Caki2 (cell line): Measurements from ENCODE around the gene RDM1. TPM values are rescaled to one million over a fixed set of nuclear protein-coding genes. Genes with fewer than 3 reads are reported as not detected.
"Not testable (repeated sequence)": the region's sequence is repeated elsewhere in the genome, so short reads cannot be mapped to it uniquely, and the experiment has no call there.

ENCODE experiments used
- DNase-seq: peaks from one replicate; pipeline ENCODE4 v3.0.0-alpha.2; 2015; ENCODE audit warnings: low read depth
- in situ Hi-C: cut with HindIII; loops from 2 replicates; pipeline ENCODE4 v1.10.0; 2016; ENCODE audit warnings: low sequenced_read_pairs, low pct_unique_long_range_greater_than_20kb, mixed read lengths
- total RNA-seq: library from RNA; depleted of rRNA; stranded (reverse); fragments of >200 nt; shearing (Covaris generic); gene quantifications from 2 replicates; pipeline ENCODE4 v1.2.3, GENCODE V29; 2014; ENCODE audit warnings: low replicate concordance

The RDM1 gene
- total RNA-seq, 1 experiment from 2014 or later, result 12.8 TPM

DNA sequence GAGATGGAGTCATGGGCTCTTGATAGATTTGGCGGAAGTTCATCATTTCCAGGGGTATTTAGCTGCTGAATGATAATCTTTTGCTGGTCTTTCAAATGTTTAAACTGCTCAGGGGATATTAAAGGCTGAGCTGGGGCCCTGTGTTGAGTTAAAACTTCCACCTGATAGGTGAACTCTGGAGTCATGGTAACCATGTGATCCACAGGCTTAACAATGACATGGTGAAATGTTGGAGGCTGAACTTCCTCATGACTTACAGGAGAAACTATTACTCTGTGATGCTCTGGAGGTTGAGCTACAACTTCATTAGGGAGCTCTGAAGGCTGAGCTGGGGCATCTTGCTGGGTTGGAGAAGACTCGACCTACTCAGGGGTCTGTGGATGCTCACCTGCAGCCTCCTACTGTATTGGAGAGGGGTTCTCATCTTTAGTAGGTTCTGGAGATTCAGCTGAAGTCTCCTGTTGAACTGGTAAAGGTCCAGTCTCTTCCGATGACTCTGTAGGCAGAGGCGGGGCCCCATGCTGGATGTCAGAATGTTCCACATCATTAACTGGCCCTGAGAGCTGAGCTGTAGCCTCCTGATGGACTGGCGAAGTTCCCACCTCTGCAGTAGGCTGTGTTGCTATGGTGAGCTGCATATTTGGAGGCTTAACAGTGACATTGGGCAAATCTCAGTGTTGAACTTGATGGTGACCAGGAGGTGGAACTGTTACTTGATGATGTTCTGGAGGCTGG lies 24.2 kb downstream of the RDM1 start:
- peak; percentile 76 for DNase-seq
- in situ Hi-C loops, result no loop called here

DNA sequence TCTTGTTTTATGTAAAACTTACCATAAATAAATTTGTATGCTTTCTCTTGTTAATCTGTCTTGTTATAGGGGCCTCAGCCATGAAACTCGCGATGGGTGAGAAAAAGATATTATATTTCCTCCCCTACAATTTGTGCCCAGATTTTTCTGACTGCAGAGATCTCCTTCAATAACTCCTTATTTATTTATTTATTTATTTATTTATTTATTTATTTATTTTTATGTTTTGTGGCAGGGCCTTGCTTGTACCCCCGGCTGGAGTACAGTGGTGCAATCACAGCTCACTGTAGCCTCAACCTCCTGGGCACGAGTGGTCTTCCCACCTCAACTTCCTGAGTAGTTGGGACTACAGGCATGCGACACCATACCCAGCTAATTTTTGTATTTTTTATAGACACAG lies 27.1 kb downstream of the RDM1 start:
- no peak for DNase-seq
- in situ Hi-C loops, result no loop called here

DNA sequence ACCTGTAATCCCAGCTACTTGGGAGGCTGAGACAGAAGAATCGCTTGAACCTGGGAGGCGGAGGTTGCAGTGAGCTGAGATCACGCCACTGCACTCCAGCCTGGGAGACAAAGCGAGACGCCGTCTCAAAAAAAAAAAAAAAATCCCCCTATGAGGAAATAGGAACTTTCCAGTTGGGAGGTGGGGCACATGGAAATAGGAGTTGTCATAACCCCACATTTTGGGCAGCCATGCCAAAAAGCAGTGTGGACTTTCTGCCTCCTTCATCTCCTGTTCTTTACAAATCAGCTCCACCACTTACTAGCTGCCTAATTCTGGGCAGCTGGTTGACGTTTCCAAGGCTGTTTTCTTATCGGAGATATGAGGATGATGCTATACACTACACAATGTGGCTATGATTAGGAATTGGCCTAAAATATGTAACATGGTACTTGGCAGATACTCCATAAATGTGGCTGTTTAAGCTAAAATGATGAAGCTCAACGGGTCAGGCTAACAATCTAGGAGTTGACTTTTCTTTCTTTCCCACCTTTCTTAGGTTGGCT lies 28.9 kb downstream of the RDM1 start:
- no peak for DNase-seq
- in situ Hi-C loops, result no loop called here

DNA sequence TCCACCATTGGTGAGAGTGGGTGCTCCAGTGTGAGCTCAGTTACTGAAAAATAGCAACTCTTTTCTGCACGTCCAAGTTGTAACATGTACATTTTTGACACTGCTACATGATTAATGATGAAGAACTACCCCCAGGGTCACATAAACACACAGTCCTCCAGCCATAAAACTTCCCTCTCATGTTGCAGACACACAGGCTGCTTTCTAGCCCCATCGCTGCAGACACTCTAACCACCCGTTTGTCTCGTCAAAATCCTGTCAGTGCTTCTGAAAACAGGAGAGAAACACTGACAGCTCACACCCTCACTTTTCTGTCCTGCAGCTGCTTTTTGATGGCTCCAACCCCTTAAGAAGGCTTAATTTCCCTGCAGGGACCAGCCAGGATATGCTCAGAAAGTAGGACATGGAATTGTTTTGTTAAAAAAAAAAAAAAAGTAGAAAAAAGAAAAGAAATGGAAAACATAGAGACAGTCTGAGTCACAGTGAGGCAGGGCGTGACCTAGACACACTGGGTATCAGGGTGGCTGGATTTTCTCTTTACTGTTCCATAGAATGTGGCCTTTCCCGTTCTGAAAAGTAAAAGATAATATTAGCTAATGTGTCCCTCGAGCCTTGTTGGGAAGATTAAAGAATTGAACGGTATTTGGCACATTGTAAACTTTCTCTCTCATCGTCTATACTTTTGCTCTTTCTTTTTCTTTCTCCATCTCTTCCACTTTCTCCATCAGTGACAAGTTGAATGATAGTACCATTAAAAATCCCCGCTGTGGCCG lies 29.7 kb downstream of the RDM1 start:
- in situ Hi-C loops, result no loop called here
- no peak for DNase-seq

DNA sequence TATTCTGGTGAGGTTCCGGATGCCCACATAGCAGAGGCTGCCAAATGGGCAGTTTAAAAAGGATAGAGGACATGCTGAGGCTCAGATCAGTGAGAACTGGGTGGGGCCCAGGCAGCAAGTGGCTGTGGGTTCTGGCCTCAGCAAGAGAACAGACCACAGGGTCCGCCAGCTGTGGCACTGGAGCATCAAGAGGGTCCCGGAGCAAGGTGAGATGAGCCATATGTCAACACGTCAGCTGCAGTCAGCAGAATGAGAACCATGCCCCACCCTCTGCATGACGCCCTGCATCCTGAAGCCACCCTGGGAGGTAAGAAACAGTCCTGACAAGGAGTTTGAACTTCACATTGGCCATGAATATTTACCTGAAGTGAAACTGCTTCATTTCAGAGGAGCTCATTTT lies 30.3 kb downstream of the RDM1 start:
- DNase-seq, result no peak
- in situ Hi-C loops, result no loop called here

DNA sequence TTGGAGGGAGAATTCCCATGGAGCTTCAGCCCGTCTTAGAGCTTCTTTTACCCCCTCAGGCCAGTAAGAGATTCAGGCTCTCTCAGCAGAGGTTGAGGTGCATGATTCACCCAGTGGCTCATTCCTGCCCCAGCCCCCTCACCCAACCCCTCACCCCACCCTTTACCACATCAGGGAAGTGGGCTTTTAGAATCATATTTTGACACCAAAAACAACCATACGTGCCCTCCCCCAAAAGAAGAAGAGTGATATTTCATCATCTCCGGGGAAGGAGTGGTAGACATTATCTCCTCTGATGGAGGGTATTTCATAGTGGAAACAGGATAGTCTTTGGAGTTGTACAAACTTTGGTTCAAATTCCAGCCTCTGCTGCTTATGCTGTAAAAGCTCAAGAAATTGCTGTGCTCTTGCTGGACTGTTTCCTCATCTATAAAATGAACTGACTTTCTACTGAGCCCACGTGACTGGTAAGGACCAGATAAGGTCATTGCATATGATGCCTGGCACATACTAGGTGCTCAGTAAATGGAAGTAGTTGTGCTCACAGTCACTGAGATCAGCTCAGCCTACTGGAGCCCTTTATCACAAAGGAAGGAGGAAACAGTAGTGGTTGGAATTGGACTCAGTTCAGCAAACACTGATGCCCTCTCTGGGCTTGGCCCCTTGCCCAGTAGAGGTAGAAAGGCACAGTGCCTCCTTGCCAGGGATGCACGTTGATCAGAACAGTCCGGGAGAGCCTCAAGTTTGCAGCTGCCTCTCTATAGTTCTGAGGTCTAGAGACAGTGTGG lies 32.1 kb downstream of the RDM1 start:
- no peak for DNase-seq
- in situ Hi-C loops, result no loop called here

DNA sequence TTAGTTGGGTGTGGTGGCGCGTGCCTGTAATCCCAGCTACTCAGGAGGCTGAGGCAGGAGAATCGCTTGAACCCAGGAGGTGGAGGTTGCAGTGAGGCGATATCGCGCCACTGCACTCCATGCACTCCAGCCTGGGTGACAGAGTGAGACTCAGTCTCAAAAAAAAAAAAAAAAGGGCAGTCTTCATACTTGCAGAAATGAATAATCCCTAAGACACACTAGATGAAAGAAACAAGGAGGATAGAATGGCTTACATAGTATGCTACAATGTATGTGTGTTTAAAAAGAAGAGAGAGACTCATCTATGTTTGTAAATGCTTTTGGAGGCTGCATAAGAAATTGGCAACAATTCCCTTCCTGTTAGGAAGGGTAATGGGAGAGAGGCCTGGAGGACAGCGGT lies 32.8 kb downstream of the RDM1 start:
- in situ Hi-C loops, DNase-seq: not testable (repeated sequence)

DNA sequence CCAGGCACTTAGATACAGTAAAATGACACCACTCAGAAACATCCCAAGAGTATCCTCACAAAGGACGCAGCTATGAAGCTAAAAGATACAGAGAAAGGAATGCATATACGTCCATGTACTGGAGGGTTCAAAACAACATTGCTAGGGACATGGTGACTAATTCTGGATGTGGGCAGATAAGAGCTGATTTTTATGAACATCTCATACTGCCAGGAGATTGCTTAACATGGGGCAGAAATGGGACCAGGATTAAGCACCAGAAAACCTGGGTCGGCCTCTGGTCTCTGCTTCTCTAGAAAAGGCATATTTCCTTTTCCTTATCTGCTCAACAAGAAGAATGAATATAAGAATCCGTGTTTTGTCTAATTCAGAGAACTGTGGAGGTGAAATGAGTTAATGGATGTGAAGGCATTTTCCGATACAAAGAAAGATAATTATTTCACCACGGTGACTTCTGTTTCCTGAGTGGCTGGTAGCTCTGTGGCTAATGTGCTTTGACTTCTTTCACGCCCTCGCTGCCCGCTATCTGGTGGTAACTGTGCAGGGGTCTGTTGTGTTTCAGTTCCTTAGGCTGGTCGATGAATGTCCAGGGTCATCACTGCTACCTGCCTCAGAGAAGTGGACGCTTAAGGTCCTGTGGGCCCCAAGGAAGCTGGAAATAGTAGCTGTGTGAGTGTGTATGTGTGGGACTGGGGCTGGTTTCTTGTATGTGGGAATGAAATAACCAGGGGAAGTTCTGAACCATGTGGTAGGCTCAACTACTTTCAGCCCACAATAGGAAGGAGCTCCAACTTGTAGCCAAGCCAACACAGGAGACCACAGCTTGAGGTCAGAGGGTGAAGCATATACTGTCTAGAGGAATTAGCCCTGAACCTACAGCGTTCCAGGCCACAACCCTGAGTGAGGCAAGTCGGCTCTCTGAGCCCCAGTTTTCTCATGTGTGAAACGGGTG lies 34.7 kb downstream of the RDM1 start:
- no peak for DNase-seq
- in situ Hi-C loops, result no loop called here

DNA sequence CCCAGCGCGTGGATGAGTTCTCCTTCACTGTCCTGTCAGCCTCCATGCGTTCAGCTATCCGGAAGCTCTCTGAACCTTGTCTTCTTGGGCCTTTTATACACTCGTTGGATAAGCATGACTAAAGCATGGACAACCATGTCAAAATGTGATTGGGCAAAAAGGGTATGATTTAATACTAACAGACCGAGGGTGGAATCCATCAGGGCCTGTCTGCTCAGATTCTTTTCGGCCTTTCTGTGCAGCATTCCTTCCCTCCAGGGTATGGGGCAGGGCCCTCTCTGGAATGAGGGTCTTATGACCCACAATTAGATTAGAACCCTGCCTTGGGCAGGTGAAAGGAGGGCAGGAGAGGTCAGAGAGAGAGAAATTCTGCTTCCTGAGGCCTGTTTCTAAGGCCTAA lies 36.4 kb downstream of the RDM1 start:
- DNase-seq, result no peak
- in situ Hi-C loops, result no loop called here

DNA sequence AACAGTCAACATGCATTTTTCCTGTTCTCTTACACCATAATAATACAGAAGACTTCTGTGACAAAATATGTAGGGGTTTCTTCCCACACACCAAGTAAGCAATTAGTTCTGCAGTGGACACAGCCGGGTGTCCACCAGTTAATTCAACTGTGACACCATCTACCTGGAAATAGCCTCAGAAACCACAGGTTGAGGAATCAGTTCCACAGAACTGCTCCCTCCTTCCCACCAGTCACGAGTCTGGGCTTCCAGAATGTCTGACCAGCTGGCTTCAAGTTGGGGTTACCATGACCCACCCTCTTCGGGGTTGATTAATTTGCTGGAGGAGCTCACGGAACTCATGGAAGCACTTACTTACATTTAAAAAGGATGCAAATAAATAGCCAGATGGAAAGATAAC lies 36.8 kb downstream of the RDM1 start:
- in situ Hi-C loops, result no loop called here
- DNase-seq, result no peak

DNA sequence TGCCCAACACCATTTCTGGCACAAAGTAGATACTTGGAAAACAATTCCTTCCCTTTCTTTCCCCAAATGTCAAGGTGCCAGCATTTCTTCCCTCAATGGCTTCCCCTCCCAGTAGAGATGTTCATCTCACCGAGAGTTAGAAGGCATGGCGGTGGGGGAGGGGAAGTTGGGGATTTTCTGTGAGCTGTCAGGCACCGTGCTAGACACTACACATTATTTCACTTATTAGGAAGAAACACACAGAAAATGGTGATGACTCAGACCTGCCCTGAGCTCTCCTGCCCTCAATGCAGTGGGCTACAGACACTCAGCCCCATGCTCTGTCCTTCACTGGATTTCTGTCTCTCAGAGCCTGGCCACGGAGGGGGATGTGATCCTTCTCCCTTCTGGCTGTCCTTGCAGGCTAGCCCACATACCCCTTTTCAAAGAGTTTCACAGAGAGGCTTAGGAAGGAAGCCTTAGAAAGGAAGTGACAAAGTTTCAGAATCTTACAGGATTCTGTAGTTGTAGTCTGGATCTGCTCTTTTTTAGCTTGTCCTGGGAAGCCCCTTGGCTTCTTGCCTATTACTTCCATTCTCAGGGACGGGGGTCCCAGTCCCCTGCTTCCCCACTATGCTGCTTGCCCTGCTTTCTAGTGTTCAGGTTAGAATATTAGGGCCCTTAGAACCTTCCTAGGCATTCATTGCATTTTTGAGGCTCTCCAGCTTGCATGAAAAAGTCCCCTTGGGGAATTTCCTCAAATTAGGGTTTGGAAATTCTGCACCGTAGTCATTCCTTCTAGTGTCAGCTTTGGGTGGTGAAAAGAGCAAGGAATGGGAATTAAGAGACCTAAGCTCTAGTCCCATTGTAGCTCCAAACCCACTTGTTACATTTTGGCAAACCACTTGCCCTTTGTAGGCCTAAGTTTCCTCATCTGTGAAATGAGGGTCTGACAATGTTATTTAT lies 38.2 kb downstream of the RDM1 start:
- no peak for DNase-seq
- in situ Hi-C loops, result no loop called here

DNA sequence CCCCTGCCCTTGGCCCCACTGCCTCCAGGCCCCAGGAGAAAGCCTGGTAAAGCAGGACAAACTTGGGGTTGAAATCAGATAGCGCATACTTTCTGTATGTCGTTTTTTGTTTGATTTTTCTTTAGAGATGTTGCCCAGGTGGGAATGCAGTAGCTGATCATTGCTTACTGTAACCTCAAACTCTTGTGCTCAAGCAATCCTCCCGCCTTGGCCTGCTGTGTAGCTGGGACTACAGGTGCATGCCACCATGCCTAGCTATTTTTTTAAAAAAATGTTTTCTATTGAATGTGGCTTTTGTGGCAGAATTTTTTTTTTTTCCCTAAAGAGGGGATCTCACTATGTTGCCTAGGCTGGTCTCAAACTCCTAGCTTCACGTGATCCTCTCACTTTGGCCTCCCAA lies 39.3 kb downstream of the RDM1 start:
- in situ Hi-C loops, result no loop called here

DNA sequence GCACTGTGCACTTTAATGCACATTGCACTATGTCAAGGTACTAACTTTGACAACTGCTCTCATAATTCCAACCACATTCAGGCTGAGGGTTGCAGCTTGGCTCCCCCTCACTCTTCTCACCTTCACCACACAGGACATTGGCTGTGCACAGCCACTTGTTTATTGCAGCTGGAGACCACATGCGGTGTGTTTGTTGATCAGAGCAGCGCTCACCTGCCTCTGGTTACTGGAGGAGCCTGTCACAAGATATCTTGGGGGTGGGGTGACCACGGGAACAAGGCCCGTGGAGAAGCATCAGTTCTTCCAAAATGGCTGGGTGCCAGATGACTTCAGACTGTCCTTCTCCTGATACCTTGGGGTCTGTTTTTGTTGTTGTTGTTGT lies 39.8 kb downstream of the RDM1 start:
- no peak for DNase-seq
- in situ Hi-C loops, result no loop called here

More for the DNA sequence above, 39.3 kb downstream of the RDM1 start:
- no peak for DNase-seq

DNA sequence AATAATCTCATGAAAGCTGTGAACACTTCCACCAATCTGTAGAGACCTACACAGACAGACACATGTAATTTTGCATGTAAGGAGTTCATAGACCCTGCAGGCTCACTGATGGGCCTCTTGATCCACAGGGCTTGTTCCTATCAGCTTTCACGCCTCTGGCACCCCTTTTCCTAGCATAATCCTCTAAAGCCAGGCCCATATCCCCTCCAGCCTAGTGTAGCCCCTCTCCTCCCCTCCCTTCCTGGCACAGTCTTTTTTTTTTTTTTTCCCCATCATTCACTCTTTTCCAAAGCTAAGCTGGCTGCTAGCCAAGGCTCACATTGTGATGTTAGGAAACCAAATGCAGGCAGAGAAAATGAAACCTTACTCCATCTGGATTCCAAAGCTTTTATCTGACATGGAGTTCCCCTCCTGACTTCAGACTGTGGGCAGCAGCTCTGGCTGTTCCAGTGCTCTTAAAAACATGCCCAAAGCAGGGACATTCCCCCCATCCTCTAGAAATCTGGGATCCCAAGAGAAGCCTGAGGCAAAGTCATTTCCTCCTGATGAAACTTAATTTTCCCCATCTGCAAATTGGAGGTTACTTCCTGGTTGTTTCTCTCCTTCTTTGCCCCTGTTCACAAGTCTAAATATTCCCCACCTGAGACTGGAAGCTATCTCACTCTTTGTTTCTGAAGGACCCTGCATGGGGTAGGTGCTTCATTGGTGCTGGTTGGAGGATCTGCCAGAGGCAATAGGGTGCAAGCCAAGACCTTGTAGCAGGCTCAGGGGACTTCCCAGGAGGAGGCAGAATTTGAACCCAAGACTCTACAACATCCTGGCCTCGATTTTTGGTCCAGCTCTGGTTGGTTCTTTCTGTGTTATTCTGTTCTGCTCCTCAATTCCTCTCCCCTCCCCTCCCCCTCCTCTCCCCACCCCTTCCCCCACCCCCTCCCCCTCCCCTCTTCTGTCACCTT lies 40.5 kb downstream of the RDM1 start:
- DNase-seq, result peak; percentile 38
- in situ Hi-C loops, result no loop called here

DNA sequence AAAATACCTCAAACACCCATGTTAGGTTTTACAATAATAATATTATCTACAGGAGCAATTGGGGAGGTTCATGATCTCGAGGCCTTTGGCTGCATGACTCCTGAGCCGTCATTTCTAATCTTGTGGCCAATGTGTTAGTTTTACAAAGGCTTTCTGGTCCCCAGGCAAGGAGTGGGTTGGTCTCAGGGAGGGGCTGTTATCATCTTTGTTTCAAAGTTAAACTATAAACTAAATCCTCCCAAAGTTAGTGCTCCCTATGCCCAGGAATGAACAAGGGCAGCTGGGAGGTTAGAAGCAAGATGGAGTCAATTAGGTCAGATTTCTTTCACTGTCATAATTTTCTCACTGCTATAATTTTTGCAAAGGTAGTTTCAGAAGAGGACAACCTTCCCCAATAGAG lies 41.3 kb downstream of the RDM1 start:
- no peak for DNase-seq
- in situ Hi-C loops, result no loop called here
